Coronary artery (tissue), 2 donors: ENCODE measurements around the gene UBE4B.

Experiments
- DNase-seq: peaks from one replicate; pipeline ENCODE4 v3.0.0-alpha.2; 2017; ENCODE audit warnings: low spot score
- H3K27ac ChIP-seq, 2 donors: fragments of 200-600 bp; sonication (generic); one replicate each; pipeline ENCODE4 v1.5.1; 2016 to 2019
- H3K4me3 ChIP-seq: fragments of 200-600 bp; sonication (generic); 2 replicates; pipeline ENCODE4 v1.5.1; 2016; ENCODE audit warnings: mild to moderate bottlenecking, moderate library complexity
- CTCF ChIP-seq: fragments of 200-600 bp; sonication (generic); IDR thresholded peaks from one replicate; pipeline ENCODE4 v1.5.1; 2019; ENCODE audit warnings: antibody characterized with exemption

Gene UBE4B

GRCh38 chr1:10045480-10046355, 13.0 kb downstream of the UBE4B start:
- Histone ChIP-seq H3K27ac (peak overlapping the region in 1 of 2 donors; percentile 2), H3K4me3 (no peak overlapping the region)
- DNase-seq: no peak
- no peak for TF ChIP-seq CTCF

GRCh38 chr1:10046356-10047085, 13.8 kb downstream of the UBE4B start:
- no peak for TF ChIP-seq CTCF
- H3K4me3 ChIP-seq: no peak overlapping the region
- H3K27ac ChIP-seq: peak overlapping the region in 1 of 2 donors; percentile 2
- DNase-seq: no peak

- TF ChIP-seq CTCF: no peak
- H3K27ac ChIP-seq: no peak overlapping the region
- DNase-seq: no peak
- no peak overlapping the region for H3K4me3 ChIP-seq
These were observed 15.8 kb downstream of the UBE4B start for GRCh38 chr1:10048601-10049000.

GRCh38 chr1:10050611-10051010, 17.9 kb downstream of the UBE4B start:
- no peak overlapping the region for H3K27ac ChIP-seq
- no peak overlapping the region for H3K4me3 ChIP-seq
- DNase-seq: no peak
- TF ChIP-seq CTCF: no peak

GRCh38 chr1:10051656-10052055, 18.9 kb downstream of the UBE4B start:
- H3K27ac ChIP-seq: no peak overlapping the region
- DNase-seq: no peak
- no peak overlapping the region for H3K4me3 ChIP-seq
- TF ChIP-seq CTCF: no peak

GRCh38 chr1:10052347-10052746, 19.6 kb downstream of the UBE4B start:
- H3K27ac ChIP-seq: no peak overlapping the region
- no peak overlapping the region for H3K4me3 ChIP-seq

More at GRCh38 chr1:10052347-10052746, 19.6 kb downstream of the UBE4B start:
- no peak for DNase-seq
- TF ChIP-seq CTCF: no peak
